WTC11 (cell line): Measurements from ENCODE around the gene MRTFB.

Experiments used
- CBFB ChIP-seq: sonication (generic); formaldehyde crosslinking; IDR thresholded peaks from 2 replicates; pipeline ENCODE4 v1.8.1; 2022; ENCODE audit warnings: mild to moderate bottlenecking, low read depth, missing genetic modification reagents
- CREB1 ChIP-seq: sonication (generic); formaldehyde crosslinking; IDR thresholded peaks from 2 replicates; pipeline ENCODE4 v1.8.0; 2023; ENCODE audit warnings: mild to moderate bottlenecking, missing genetic modification reagents
- CTCF ChIP-seq: fragments of 200-600 bp; IDR thresholded peaks from 2 replicates; pipeline ENCODE4 v1.8.0; 2022; ENCODE audit warnings: antibody characterized with exemption
- ESRRA ChIP-seq: sonication (generic); formaldehyde crosslinking; IDR thresholded peaks from 2 replicates; pipeline ENCODE4 v1.8.1; 2022; ENCODE audit warnings: mild to moderate bottlenecking, missing genetic modification reagents, borderline replicate concordance
- FOXP1 ChIP-seq: sonication (generic); formaldehyde crosslinking; IDR thresholded peaks from 2 replicates; pipeline ENCODE4 v1.8.0; 2022; ENCODE audit warnings: missing genetic modification reagents, mild to moderate bottlenecking, moderate library complexity, borderline replicate concordance
- HMGXB4 ChIP-seq: sonication (generic); formaldehyde crosslinking; IDR thresholded peaks from 2 replicates; pipeline ENCODE4 v1.8.1; 2023; ENCODE audit warnings: mild to moderate bottlenecking, moderate library complexity, missing genetic modification reagents
- MAX ChIP-seq: sonication (generic); formaldehyde crosslinking; IDR thresholded peaks from 2 replicates; pipeline ENCODE4 v1.8.0; 2022; ENCODE audit warnings: mild to moderate bottlenecking, missing genetic modification reagents
- ZNF263 ChIP-seq: sonication (generic); formaldehyde crosslinking; IDR thresholded peaks from 2 replicates; pipeline ENCODE4 v1.8.1; 2022; ENCODE audit warnings: low read depth, mild to moderate bottlenecking, moderate library complexity, missing genetic modification reagents

GRCh38 chr16:14307527-14308367 lies 236.6 kb downstream of the MRTFB start:
- TF ChIP-seq CTCF (no peak), ESRRA (CRISPR knock-in tag) (no peak), CBFB (CRISPR knock-in tag) (no peak), HMGXB4 (CRISPR knock-in tag) (no peak), CREB1 (no peak), MAX (CRISPR knock-in tag) (no peak), ZNF263 (CRISPR knock-in tag) (no peak), FOXP1 (CRISPR knock-in tag) (no peak)
